A549 (cell line): ENCODE data around the gene EPC2.

Experiments
- BCL3 ChIP-seq: fragments of >200 bp; sonication (Bioruptor Twin); formaldehyde crosslinking; IDR thresholded peaks from 3 replicates; pipeline ENCODE4 v1.6.1; 2016
- BHLHE40 ChIP-seq: IDR thresholded peaks from 2 replicates; pipeline ENCODE4 v1.6.1; 2012; ENCODE audit warnings: low read depth, low read length, inconsistent platforms
- CEBPB ChIP-seq, 2 experiments: fragments of >200 bp in 1 of 2; sonication (Bioruptor Twin) in 1 of 2; formaldehyde crosslinking in 1 of 2; IDR thresholded peaks; 2 replicates each; pipeline ENCODE4 v1.6.1; 2012 to 2016
- CHD4 ChIP-seq: fragments of 200-600 bp; sonication (generic); IDR thresholded peaks from 2 replicates; pipeline ENCODE4 v1.6.1; 2016; ENCODE audit warnings: antibody characterized with exemption, mild to moderate bottlenecking, borderline replicate concordance
- CTCF ChIP-seq: fragments of >200 bp; sonication (Bioruptor Twin); formaldehyde crosslinking; IDR thresholded peaks from 3 replicates; pipeline ENCODE4 v1.5.1; 2016
- FOSL2 ChIP-seq, 2 experiments: fragments of 450-650 bp in 1 of 2; fragments of >200 bp in 1 of 2; sonication (Bioruptor Twin) in 1 of 2; formaldehyde crosslinking; IDR thresholded peaks; 2 replicates each; pipeline versions ENCODE4 v1.5.0 to v1.6.1; 2016 to 2020; ENCODE audit warnings: mild to moderate bottlenecking in 1 of 2, moderate library complexity in 1 of 2
- HOXB5 ChIP-seq: fragments of 250-450 bp; sonication (Bioruptor Pico); IDR thresholded peaks from 2 replicates; pipeline ENCODE4 v1.5.0; 2020; ENCODE audit warnings: mild to moderate bottlenecking, moderate library complexity
- JUN ChIP-seq, 2 experiments: fragments of >200 bp; sonication (Bioruptor Twin); formaldehyde crosslinking; IDR thresholded peaks; 2 replicates in 1 of 2; 3 replicates in 1 of 2; pipeline ENCODE4 v1.6.1; 2016 to 2017
- POLR2A ChIP-seq: IDR thresholded peaks from 2 replicates; pipeline ENCODE4 v1.6.1; 2012; ENCODE audit warnings: mild to moderate bottlenecking, low read length
- RAD21 ChIP-seq, 2 experiments: fragments of >200 bp in 1 of 2; sonication (Bioruptor Twin) in 1 of 2; formaldehyde crosslinking in 1 of 2; IDR thresholded peaks in 1 of 2; conservative IDR thresholded peaks in 1 of 2; 2 replicates in 1 of 2; 3 replicates in 1 of 2; pipeline ENCODE4 v1.6.1; 2012 to 2018; ENCODE audit warnings: inconsistent platforms in 1 of 2
- RCOR1 ChIP-seq: fragments of 150-350 bp; IDR thresholded peaks from 2 replicates; pipeline ENCODE4 v1.6.1; 2014; ENCODE audit warnings: antibody characterized with exemption, low read length, low read depth
- REST ChIP-seq: fragments of 200-600 bp; sonication (generic); IDR thresholded peaks from 2 replicates; pipeline ENCODE4 v1.6.1; 2016; ENCODE audit warnings: antibody characterized with exemption, mild to moderate bottlenecking, moderate library complexity
- RFX5 ChIP-seq: fragments of 450-650 bp; IDR thresholded peaks from 2 replicates; pipeline ENCODE4 v1.7.1; 2014; ENCODE audit warnings: antibody characterized with exemption, mild to moderate bottlenecking, moderate library complexity

- no peak for TF ChIP-seq CTCF
- no peak for TF ChIP-seq RFX5
- no peak for TF ChIP-seq POLR2A
- no peak for TF ChIP-seq BCL3
- TF ChIP-seq RAD21 (conservative IDR thresholded peaks at IDR 0.05 in 1 of 2, IDR thresholded peaks at IDR 0.05 in 1 of 2), result no peak
- no peak for TF ChIP-seq FOSL2 (IDR thresholded peaks at IDR 0.05)
- no peak for TF ChIP-seq FOSL2 (CRISPR knock-in tag; IDR thresholded peaks at IDR 0.05)
- TF ChIP-seq JUN (IDR thresholded peaks at IDR 0.05), result no peak
- TF ChIP-seq RCOR1, result no peak
- TF ChIP-seq BHLHE40, result no peak
- no peak for TF ChIP-seq HOXB5 (CRISPR knock-in tag)
- no peak for TF ChIP-seq REST
- TF ChIP-seq CEBPB (IDR thresholded peaks at IDR 0.05), result no peak
- TF ChIP-seq CHD4, result no peak
These were observed 120.3 kb downstream of the EPC2 start for GRCh38 chr2:148764815-148765214.
